Body of pancreas (tissue), 4 donors: ENCODE measurements around the gene CDC5L.

Experiments
- CTCF ChIP-seq, 7 experiments: fragments of 450-650 bp in 4 of 7; fragments of 200-600 bp in 3 of 7; sonication (generic) in 3 of 7; IDR thresholded peaks; one replicate each; pipeline ENCODE4 v1.5.1; 2016 to 2019; ENCODE audit warnings: antibody characterized with exemption in 7 of 7
- POLR2A ChIP-seq, 3 donors: fragments of 450-650 bp; IDR thresholded peaks; one replicate each; pipeline ENCODE4 v1.6.1; 2016; ENCODE audit warnings: antibody characterized with exemption in 3 of 3, mild to moderate bottlenecking in 2 of 3

GRCh38 chr6:44415449-44415848, 27.9 kb downstream of the CDC5L start:
- TF ChIP-seq POLR2A (IDR thresholded peaks at IDR 0.05): no peak
- no peak for TF ChIP-seq CTCF (IDR thresholded peaks at IDR 0.05)
